Thymus (tissue), 11 donors: Measurements from ENCODE around the gene STXBP4. TPM values are rescaled to one million over a fixed set of nuclear protein-coding genes. Genes with fewer than 3 reads are reported as not detected.

Experiments
- DNase-seq, 9 donors: peaks; one replicate each; pipeline ENCODE4 v3.0.0-alpha.2; 2013; ENCODE audit warnings: low spot score in 9 of 9, low read depth in 6 of 9, missing footprints in 1 of 9
- H3K27ac ChIP-seq, 2 donors: one replicate each; pipeline ENCODE4 v1.5.1; 2013; ENCODE audit warnings: control low read depth in 1 of 2, low read depth in 1 of 2, low read length in 1 of 2, mild to moderate bottlenecking in 1 of 2, moderate library complexity in 1 of 2
- H3K27me3 ChIP-seq, 2 donors: one replicate each; pipeline ENCODE4 v1.5.1; 2013; ENCODE audit warnings: low read length in 1 of 2; ENCODE audit not compliant: control insufficient read depth in 2 of 2, insufficient read depth in 1 of 2
- H3K36me3 ChIP-seq, 2 donors: one replicate each; pipeline ENCODE4 v1.5.1; 2013; ENCODE audit warnings: low read length in 1 of 2, mild to moderate bottlenecking in 1 of 2, moderate library complexity in 1 of 2; ENCODE audit not compliant: control insufficient read depth in 2 of 2, insufficient read depth in 2 of 2
- H3K4me1 ChIP-seq, 2 donors: one replicate each; pipeline ENCODE4 v1.5.1; 2013; ENCODE audit warnings: low read length in 2 of 2; ENCODE audit not compliant: control insufficient read depth in 2 of 2, insufficient read depth in 2 of 2
- H3K4me3 ChIP-seq, 2 donors: one replicate each; pipeline ENCODE4 v1.5.1; 2013; ENCODE audit warnings: low read length in 2 of 2, control low read depth in 1 of 2, mild to moderate bottlenecking in 1 of 2
- H3K9me3 ChIP-seq, 2 donors: one replicate each; pipeline ENCODE4 v1.5.1; 2013; ENCODE audit warnings: low read length in 1 of 2, mild to moderate bottlenecking in 1 of 2; ENCODE audit not compliant: control insufficient read depth in 2 of 2, insufficient read depth in 1 of 2
- WGBS: extraction: QIAGEN DNeasy Blood & Tissue Kit; methylation state at CpG from one replicate; pipeline ENCODE4 v1.1.7; 2013; 5-methylcytosine and 5-hydroxymethylcytosine counted together
- polyA plus RNA-seq: library from polyadenylated mRNA; stranded (reverse); fragments of 200-250 nt; gene quantifications from one replicate; pipeline ENCODE4 v1.2.3, GENCODE V29; 2013
- total RNA-seq: library from RNA; stranded (reverse); fragments of 120-200 nt; gene quantifications from one replicate; pipeline ENCODE4 v1.2.4, GENCODE V29; 2013
- donor health status: healthy.

The STXBP4 gene
- total and polyA plus RNA-seq, 2 donors: 1.9 to 7.3 TPM

DNA sequence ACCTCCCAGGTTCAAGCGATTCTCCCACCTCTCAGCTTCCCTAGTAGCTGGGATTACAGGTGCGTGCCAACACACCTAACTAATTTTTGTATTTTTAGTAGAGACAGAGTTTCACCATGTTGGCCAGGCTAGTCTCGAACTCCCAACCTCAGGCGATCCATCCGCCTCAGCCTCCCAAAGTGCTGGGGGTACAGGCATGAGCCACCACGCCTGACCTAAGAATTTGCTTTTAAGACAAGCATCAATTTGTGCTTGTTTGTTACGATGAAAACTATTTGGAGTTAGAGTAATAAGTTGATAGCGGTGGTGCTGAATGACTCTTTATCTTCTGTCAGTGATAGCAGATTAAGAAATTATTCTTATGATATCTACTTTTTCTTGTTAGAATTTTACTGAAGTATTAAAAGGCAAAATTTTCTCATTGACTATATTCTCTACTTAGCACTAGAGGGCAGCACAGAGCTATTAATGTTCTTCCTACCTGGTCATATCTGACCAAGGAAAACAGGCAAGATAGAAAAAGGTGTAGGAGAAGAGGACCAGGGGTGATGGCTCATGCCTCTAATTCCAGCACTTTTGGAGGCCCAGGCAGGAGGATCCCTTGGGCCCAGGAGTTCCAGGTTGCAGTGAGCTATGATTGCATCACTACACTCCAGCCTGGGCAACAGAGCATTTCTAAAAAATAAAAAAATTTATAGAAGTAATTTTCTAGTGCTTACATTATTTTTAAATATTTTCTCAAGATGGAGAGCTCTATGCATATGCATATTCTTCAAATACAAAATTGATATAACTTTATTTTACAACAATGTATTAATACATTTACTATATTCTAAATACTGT lies 24.5 kb downstream of the STXBP4 start:
- 96% methylated on average over 8 of the region's 8 CpGs for WGBS
- no peaks in the 10 kb centered on the region for H3K27me3 ChIP-seq
- H3K27ac ChIP-seq: no peak overlapping the region
- no peaks in the 10 kb centered on the region for H3K9me3 ChIP-seq
- peak; percentile 4 to 63 (median 33) for DNase-seq
- H3K4me3 ChIP-seq: no peak overlapping the region
- H3K36me3 ChIP-seq: no peaks in the 10 kb centered on the region
- H3K4me1 ChIP-seq: no peaks in the 10 kb centered on the region

DNA sequence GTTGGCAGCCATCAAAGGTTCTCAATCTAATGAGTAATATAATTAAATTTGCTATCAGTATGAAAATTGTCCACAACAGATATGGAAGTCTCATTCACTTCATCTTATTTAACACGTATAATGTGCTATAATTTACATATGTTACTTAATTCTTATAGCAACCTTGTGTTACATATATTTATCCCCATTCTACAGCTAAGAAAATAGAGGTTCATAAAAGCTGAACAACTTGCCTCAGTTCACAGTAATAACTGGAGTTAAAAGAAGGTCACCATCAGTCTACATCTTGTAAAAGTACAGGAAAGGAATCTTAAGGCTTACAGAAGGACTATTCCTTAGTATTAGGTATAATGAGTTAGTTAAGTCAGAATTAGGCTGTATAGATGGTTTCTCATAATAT lies 27.9 kb downstream of the STXBP4 start:
- no peaks in the 10 kb centered on the region for H3K36me3 ChIP-seq
- no peaks in the 10 kb centered on the region for H3K4me1 ChIP-seq
- H3K27me3 ChIP-seq: no peaks in the 10 kb centered on the region
- H3K27ac ChIP-seq: no peak overlapping the region
- DNase-seq: no peak
- no peak overlapping the region for H3K4me3 ChIP-seq
- WGBS: 95% methylated on average over 1 of the region's 1 CpG
- no peaks in the 10 kb centered on the region for H3K9me3 ChIP-seq

DNA sequence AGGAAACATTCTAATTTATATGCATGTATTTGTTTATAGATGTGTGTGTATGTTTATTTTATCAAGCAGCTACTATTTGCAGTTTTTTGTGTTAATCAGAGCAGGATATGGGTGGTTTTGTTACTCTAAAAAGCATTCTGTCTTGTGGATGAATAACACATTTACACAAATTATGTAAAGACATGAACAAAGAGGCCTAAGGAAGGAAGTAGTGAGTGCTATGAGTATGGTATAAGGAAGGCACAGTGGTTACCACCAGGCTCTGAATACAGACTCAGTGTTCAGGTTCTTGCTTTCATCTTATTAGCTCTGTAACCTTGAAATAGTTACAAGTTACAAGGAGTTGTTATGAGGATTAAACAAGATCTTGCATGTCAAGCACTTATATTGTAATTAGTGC lies 33.9 kb downstream of the STXBP4 start:
- H3K9me3 ChIP-seq: no peaks in the 10 kb centered on the region
- no peak overlapping the region for H3K27ac ChIP-seq
- DNase-seq: peak in 2 of 9 donors; percentile 2 to 3
- H3K4me1 ChIP-seq: no peaks in the 10 kb centered on the region
- H3K27me3 ChIP-seq: no peaks in the 10 kb centered on the region
- H3K4me3 ChIP-seq: no peak overlapping the region
- H3K36me3 ChIP-seq: no peaks in the 10 kb centered on the region

DNA sequence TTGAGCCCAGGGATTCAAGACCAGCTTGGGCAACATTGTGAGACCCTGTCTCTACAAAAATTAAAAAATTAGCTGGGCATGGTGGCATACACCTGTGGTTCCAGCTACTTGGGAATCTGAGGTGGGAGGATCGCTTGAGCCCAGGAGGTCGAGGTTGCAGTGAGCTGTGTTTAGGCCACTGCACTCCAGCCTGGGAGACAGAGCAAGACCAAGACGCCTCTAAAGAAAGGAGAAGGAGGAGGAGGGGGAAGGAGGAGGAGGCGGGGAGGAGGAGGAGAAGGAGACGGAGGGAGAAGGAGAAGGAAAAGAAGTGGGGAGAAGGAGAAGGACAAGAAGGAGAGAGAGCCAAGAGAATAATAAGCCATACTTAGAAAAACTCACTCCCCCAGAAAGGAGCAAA lies 35.9 kb downstream of the STXBP4 start:
- H3K27me3 ChIP-seq: no peaks in the 10 kb centered on the region
- H3K4me3 ChIP-seq: no peak overlapping the region
- no peaks in the 10 kb centered on the region for H3K9me3 ChIP-seq
- DNase-seq: no peak
- H3K4me1 ChIP-seq: no peaks in the 10 kb centered on the region
- H3K27ac ChIP-seq: no peak overlapping the region
- WGBS: 95% methylated on average over 5 of the region's 5 CpGs
- H3K36me3 ChIP-seq: no peaks in the 10 kb centered on the region

DNA sequence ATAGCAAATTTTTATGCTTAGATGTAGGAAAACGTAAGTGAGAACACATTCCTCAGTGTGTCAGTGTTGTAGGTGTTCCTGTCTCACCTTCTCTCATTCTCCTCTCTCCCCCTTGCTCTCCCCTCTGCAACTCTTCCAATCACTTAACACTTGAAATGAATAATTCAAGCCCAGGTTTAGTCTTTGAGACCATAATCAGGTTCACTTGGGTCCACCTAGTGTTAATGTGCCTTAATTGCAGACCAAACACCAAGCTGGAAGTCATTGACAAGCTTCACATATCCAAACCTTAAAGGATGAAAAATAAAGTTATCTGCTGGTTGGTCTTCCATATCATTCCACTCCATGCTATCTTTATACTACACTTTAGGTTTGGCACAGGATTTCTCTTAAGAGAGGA lies 37.0 kb downstream of the STXBP4 start:
- Histone ChIP-seq H3K4me3 (no peak overlapping the region), H3K27ac (no peak overlapping the region), H3K27me3 (no peaks in the 10 kb centered on the region), H3K36me3 (no peaks in the 10 kb centered on the region), H3K9me3 (no peaks in the 10 kb centered on the region), H3K4me1 (no peaks in the 10 kb centered on the region)
- 98% methylated on average over 1 of the region's 1 CpG for WGBS
- DNase-seq: peak in 2 of 9 donors; percentile 3 to 20

DNA sequence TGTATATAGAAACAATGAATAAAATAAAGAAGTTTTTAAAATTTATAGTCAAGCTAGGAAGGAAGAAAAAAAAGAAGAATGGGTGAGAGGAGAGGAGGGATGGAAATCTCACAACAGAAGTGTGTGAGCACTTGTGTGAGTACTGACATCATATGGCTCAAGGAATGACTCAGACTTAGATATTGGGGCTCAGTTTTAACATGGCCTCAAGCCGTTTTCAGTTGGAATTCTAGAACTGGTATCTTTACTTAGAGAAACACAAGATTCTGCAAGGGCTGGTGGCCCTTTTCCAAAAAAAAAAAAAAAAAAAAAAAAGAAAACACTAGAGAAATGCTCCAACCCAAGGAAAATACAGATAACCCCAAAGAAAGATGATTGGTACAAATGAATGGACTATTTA lies 55.1 kb downstream of the STXBP4 start:
- WGBS: 0% methylated on average over 1 of the region's 1 CpG
- H3K36me3 ChIP-seq: no peaks in the 10 kb centered on the region
- DNase-seq: no peak
- no peaks in the 10 kb centered on the region for H3K9me3 ChIP-seq
- H3K4me3 ChIP-seq: no peak overlapping the region
- H3K27me3 ChIP-seq: no peaks in the 10 kb centered on the region
- no peak overlapping the region for H3K27ac ChIP-seq
- H3K4me1 ChIP-seq: no peaks in the 10 kb centered on the region

DNA sequence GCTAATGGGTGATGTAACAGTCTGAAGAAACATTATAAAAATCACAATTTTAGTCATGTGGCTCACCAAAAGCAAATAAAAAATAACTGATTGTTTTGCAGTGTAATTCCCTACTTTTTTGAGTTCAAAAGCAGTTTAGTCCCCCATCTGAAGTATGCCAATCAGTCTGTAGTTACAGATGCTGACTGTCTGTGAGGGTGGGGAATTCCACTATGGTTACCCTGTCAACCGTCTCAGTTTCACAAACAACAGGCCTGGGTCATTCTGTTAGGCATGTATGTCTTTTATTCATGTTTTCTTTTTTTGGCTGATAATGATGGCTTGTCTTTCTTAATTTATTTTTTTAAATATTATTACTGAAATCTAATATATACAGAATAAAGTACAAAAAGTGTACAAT lies 69.3 kb downstream of the STXBP4 start:
- WGBS: 0% methylated on average over 1 of the region's 1 CpG
- H3K4me1 ChIP-seq: no peaks in the 10 kb centered on the region
- no peaks in the 10 kb centered on the region for H3K27me3 ChIP-seq
- no peaks in the 10 kb centered on the region for H3K9me3 ChIP-seq
- no peak overlapping the region for H3K27ac ChIP-seq
- no peaks in the 10 kb centered on the region for H3K36me3 ChIP-seq
- no peak overlapping the region for H3K4me3 ChIP-seq
- no peak for DNase-seq

DNA sequence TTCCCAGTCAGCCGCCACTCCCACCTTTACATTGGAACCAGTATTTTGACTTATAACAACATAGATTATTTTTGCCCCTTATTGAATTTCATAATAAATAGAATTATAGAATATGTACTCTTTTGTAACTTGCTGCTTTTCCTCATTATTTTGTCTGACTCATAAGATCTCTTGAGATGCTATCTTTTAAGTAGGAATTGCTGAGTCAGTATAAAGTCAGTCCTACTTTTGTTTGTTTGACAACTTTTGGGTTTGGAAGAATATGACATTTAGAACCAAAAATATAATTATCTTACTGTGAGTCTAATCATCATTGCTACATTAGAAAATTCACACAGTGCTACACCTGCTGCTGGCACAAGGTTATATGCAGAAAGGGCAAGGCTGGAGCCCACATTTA lies 69.7 kb downstream of the STXBP4 start:
- Histone ChIP-seq H3K4me1 (no peaks in the 10 kb centered on the region), H3K27me3 (no peaks in the 10 kb centered on the region), H3K27ac (no peak overlapping the region), H3K4me3 (no peak overlapping the region), H3K36me3 (no peaks in the 10 kb centered on the region), H3K9me3 (no peaks in the 10 kb centered on the region)
- WGBS: 99% methylated on average over 1 of the region's 1 CpG
- no peak for DNase-seq

DNA sequence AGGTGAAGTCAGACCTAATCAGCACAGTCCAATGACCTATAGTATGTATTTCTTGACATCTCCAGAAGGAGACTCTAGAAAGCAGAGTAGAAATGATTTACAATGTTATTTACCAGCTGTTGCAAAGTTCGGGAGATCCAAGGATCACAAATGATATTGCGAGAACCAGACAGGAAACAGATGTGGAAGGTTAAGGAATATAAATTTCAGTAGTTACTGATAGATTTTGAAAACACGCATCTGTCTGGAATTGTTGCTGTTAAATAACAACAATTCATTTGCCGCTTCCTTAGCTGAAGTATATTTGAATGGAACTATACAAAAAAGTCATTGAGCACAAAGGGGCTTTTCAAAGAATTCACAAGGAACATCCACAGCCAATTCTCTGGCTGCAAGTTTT lies 72.0 kb downstream of the STXBP4 start:
- H3K27ac ChIP-seq: no peak overlapping the region
- DNase-seq: no peak
- no peak overlapping the region for H3K4me3 ChIP-seq
- no peaks in the 10 kb centered on the region for H3K36me3 ChIP-seq
- 84% methylated on average over 4 of the region's 4 CpGs for WGBS
- no peaks in the 10 kb centered on the region for H3K27me3 ChIP-seq
- no peaks in the 10 kb centered on the region for H3K9me3 ChIP-seq
- H3K4me1 ChIP-seq: no peaks in the 10 kb centered on the region
